Stimulated activated CD8-positive, alpha-beta memory T cell treated with anti-CD3 and anti-CD28 coated beads, Interleukin-15, amount 100 ng/mL, for 24 hours (primary cell): ENCODE measurements around the gene ILK.

Experiments used
- DNase-seq: peaks from one replicate; pipeline ENCODE4 v3.0.0-alpha.2; 2020; ENCODE audit warnings: low read depth

Gene ILK

GRCh38 chr11:6607190-6607795, 3.7 kb downstream of the ILK start:
- no peak for DNase-seq

DNA sequence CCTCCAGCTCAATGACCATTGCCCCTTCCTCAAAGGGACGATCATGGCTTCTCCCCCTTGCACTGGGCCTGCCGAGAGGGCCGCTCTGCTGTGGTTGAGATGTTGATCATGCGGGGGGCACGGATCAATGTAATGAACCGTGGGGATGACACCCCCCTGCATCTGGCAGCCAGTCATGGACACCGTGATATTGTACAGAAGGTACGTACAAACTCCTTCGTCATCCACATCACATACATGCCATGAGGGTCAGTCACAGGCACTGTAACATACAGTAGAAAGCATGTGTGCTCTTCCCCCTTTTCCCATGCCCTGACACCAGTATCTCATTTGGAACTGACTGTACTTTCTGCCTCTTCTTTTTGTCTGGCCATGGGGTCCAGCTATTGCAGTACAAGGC, 4.4 kb downstream of the ILK start:
- DNase-seq = no peak

- no peak for DNase-seq
Measured at GRCh38 chr11:6608726-6609501, 5.3 kb downstream of the ILK start.

- no peak for DNase-seq
Measured at GRCh38 chr11:6609502-6610015, 6.0 kb downstream of the ILK start.

DNA sequence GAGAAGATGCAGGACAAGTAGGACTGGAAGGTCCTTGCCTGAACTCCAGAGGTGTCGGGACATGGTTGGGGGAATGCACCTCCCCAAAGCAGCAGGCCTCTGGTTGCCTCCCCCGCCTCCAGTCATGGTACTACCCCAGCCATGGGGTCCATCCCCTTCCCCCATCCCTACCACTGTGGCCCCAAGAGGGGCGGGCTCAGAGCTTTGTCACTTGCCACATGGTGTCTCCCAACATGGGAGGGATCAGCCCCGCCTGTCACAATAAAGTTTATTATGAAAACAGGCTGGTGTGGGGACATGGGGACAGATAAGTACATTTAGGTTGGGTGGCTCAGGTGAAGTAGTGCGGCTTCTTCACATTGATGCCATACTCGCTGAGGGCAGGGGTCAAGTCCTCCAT, 7.0 kb downstream of the ILK start:
- DNase-seq = no peak

DNA sequence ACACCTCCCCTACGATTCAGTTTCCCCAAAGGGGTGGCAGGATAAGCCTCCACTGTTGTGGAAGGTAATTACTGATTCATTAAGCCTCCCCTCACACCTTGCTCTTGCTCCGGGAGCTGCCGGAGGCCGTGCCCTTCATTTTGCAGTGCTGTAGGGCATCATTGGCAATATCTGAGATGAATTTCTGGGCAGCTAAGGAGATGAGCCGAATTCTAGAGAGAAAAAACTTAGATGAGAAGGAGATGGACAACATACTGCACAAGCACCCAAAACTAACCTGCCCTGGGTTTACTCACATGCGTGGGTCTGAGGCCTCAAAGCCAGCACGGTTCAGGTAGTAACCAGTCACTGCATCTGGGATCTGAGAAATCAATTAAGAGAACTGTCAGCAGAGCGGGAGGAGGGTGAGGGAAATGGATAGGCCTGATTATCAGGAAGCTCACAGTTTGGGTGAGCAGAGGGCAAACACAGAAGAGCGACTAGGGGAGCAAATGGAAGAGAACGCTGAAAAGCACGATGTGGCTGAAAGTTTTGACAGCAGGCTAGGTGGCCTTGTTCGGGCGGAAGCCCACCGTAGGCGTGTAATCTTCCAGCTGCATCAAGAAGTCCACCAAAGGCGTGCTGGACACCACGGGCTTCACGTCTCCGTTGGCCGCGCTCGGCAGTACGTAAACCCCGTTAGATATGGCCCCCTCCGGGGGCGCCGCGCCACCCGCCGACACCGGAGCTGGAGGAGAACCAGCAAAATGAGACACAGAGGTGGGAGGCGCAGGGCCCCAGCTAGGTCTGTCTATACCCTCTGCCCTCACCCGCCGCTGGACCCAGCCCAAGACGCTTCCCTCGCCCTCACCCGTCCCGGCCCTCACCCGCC, 7.8 kb downstream of the ILK start:
- no peak for DNase-seq

DNA sequence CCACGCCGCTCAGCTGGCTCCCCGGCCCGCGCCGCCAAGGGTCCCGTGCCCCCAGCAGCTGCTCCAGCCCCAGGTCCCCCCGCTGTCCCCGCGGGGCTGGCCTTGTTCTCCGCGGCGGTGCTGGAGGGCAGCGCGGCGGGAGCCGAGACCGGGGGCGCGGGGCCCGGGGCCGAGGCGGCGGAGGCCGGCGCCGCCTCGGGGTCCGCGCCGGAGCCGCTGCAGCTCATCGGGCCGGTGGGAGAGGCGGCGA, 8.3 kb downstream of the ILK start:
- DNase-seq = no peak

- peak; percentile 90 for DNase-seq
Measured at GRCh38 chr11:6612213-6613041, 8.9 kb downstream of the ILK start, which contains the start of gene TAF10. Gene TAF10, minus strand, starts transcription at chr11:6612216. Its CDS starts 27 bp downstream, at chr11:6612189.

DNA sequence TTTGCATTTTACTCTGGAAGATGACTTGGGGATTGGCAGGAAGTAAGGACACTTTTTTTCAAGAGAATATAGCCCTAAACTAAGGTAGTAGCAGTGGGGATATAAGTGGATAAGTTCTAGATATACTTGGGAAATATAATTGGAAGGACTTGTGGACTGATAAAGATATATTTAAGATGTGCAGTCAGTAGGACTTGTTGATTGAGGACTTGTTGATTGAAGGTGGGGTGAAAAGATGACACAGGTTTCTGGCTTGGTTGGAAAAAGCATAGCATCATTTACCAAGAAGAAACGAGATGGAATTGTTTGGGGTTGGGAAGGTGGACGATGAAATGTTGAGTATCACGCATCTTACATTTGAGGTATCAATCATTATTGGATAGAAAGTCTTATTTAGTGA, 9.9 kb downstream of the ILK start:
- DNase-seq = no peak

DNA sequence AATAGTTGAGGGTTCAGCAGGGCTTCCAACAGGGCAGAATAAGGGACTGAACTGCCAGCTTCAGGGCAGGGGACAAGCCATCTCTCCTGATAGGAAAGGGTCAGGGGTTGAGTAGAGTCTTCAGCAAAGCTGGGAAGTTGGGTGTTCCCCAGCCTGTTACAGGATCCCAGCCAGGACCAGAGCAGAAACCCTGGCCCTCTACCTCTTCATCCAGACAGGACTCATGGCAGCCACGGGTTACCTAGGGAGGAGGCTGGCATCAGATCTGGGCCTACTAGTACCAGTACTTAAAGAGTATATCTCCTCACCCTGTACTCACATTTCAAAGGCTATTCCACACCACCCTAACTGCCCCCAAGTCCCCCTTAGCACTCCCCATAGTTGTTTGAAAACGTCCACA, 10.9 kb downstream of the ILK start:
- no peak for DNase-seq

GRCh38 chr11:6615046-6615445, 11.5 kb downstream of the ILK start:
- DNase-seq = no peak

DNA sequence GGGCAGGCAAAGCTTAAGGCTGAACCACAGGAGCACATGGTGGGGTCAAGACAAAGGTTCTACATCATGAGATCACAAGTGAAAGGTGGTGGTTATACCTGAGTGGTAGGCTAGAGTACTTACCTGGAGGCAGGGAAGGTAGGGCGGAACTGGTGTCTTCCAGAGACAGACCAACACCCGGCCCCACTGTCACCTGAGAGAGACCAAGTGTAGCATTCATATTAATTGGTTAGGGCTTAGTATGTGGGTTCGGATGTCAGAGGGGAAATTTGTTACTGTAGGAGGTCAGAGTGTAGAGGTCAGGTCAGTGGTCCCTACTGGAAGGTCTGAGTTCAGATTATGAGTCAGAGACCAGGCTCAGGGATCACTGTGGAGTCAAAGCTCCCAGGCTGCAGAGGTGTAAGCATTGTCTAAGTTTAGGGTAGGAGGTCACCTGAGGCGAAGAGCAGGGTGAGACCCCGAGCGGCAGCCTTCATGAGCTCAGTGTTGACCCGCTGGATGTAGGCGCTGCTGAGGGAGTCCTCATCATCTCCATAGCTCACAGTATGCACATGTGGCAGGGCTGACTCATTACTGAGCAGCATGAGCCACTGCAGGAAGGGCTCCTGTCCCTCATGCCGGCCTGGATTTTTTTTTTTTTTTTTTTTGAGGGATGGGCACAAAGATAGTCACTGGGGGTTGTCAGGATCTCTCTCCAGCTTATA, 12.5 kb downstream of the ILK start:
- DNase-seq = no peak

DNA sequence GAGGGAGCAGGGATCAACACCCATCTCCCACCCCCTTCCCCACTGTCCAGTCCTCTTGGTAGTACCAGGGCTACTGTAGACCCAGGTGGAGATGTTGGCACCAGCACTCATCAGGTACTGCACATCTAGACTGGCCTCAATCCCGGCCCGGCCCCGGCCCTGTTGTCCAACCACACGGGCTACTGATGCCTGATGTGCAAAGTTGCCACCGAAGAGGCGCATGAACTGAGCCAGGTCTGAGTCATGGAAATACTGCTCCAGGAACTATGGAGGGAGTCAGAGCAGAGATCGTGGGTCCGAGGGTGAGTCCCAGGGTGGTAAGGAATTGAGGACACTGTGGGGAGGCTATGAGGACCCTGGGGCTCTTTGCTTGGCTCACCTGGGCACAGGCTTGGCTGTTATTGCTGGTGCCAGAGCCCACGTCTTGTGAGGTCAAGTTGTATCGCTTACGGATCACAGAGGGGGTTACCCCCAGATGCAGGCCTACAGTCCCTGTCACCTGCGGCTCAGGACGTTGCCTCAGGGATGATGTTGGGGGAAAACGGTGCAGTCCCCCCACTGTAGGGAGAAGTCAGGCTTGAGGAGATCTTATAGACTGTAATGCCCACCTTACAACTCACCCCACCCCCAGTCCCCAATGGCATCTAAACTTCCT, 13.1 kb downstream of the ILK start:
- DNase-seq = no peak

DNA sequence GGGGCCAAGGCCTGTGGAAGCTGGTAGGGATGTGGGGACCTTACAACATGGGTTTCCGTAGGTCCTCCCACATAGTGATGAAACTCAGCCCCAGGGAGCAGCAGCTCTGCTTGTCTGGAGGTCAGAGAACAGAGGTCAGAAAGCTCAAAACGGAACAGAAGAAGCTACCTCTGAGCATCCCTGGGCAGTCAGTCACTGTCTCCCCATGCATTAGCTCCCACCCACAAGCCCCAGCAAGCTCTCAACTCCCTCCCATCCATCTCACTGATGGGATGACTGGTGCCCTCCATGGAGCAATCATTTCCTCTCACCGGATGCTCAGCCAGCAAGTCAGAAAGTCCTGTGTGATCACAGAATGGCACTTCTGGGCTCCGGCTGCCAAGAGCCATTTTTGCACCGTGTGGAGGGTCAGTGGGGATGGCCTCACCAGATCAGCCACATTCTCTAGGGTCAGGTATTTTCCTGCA, 13.8 kb downstream of the ILK start:
- DNase-seq = no peak

DNA sequence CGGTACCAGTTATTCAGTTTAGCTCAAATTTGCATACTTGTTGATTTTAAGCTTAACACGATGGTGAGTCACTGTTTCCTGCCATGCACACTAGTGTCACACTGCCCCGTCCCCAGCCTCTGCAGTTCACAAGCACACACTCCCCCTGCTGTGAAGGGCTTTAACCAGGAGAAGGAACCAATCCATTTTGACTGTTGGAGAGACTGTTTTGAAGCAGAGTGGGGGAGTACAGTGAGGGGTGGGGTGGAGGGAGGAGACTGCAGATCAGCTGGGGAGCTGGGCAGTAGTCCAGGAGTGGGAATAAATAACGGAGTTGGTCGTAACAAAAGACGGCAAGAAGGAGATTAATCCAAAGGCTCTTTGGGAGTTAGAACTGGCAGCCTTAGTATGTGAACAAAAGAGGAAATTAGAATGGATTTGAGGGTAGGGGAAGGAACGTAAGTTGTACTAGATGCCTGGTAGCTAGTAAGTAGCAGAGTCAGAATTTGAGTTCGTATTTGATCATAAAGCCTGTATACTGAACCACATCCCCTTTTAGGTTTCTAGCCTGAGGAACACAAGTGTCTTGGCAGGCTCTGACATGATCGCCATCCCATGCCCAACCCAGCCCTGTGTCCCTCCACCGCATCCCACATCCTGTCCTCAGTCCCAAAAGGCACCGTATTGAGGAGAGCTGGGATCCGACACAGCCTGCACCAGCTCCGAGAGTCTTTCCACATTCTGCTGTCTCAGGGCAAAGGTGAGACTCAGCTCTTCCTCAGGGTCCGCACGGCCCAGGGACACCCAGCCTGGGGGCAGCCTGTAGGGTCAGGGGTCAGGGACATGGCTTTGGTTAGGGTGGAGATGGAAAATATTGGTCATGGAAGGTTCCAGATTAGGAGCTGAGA, 14.8 kb downstream of the ILK start:
- no peak for DNase-seq

GRCh38 chr11:6619004-6619745, 15.6 kb downstream of the ILK start, which contains the start of gene TPP1:
Gene TPP1, minus strand, starts transcription at chr11:6619422. Its CDS starts 22 bp downstream, at chr11:6619400.
- DNase-seq = peak; percentile 64

- no peak for DNase-seq
Measured at GRCh38 chr11:6620636-6621035, 17.1 kb downstream of the ILK start.

- no peak for DNase-seq
Measured at GRCh38 chr11:6621711-6622211, 18.2 kb downstream of the ILK start.
